Stimulated activated CD4-positive, alpha-beta T cell treated with anti-CD3 and anti-CD28 coated beads, Interleukin-4, amount 100 ng/mL, for 4 hours (primary cell): ENCODE data around the gene RFX1.
A peak's percentile ranks its signal among the peaks of the same experiment; 100 is the strongest.

Experiments used
- DNase-seq, 2 experiments: peaks; one replicate each; pipeline ENCODE4 v3.0.0-alpha.2; 2020

RFX1 gene

DNA sequence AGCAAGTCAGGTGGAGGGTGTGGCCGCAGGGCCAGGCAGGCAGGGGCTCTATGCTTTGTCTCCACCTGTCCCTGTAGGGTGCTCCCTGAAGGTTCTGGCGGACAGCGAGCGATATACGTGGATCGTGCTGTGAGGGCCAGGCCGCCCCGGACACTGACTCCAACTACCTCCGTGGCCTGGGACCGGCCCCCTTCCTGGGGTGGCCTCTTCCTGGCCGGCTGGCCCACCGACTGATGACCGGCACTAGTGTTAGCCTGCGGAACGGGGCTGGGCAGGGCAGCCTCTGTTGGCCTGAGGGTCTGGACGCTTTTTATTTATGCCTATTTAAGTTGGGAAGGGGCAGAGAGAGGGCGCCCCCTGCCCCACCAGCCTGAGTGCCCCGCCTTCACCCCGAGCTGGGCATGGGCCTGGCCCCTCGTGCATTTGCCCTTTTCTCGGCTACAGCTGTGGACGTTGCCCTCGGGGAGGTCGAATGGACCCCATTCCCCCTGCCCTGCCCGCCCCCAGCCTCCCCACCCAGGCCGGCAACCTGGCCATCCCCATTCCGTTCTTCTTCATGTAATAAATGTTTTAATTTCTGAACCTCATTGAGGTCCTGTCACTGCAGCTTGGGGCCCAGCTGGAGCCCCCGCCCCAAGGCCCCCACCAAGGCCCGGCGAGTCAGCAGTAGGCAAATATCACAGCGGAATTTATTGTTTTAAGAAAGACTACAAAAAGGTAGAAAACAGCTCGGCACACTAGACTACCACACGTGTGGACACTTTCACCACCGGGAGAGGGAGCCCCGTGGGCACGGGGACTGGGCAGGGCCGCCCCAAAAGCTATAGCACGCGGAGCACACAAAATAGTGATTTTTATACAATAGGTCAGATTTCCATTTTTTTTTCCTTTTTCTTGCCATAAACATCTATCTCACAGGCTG lies 45.0 kb downstream of the RFX1 start:
- no peak for DNase-seq

DNA sequence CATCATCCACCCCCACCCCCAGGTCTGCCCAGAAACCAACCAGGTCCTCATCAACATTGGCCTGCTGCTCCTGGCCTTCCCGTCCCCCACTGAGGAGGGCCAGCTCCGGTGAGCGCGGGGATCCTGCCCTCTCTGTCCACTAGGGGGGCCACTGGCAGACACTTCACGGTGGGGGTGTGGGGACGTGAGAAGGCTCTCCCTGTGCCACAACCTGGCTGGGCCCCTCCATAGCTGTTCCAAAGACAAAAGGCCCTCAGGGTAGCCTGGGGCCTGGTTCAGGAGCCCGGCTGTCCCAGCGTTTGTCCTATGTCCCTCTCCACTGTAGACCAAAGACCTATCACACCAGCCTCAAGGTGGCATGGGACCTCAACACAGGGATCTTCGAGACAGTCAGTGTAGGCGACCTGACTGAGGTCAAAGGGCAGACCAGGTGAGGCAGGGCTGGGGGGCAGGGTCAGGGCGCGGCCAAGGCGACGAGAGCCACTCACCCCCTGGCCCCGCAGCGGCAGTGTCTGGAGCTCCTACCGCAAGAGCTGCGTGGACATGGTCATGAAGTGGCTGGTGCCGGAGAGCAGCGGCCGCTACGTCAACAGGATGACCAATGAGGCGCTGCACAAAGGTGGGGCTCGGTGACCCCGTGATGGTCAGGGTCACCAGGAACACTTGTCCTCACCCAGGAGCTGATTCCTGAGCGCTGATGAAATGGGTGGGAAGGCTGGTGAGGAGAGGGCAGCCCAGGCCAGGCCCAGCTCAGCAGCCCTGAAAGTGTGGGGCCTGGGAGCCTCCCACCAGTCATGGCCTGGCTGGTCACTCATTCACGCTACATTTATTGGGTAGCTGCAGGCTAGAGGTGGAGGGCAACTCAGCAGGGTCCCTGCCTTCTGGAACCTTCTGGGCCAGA lies 45.9 kb downstream of the RFX1 start:
- DNase-seq = no peak

DNA sequence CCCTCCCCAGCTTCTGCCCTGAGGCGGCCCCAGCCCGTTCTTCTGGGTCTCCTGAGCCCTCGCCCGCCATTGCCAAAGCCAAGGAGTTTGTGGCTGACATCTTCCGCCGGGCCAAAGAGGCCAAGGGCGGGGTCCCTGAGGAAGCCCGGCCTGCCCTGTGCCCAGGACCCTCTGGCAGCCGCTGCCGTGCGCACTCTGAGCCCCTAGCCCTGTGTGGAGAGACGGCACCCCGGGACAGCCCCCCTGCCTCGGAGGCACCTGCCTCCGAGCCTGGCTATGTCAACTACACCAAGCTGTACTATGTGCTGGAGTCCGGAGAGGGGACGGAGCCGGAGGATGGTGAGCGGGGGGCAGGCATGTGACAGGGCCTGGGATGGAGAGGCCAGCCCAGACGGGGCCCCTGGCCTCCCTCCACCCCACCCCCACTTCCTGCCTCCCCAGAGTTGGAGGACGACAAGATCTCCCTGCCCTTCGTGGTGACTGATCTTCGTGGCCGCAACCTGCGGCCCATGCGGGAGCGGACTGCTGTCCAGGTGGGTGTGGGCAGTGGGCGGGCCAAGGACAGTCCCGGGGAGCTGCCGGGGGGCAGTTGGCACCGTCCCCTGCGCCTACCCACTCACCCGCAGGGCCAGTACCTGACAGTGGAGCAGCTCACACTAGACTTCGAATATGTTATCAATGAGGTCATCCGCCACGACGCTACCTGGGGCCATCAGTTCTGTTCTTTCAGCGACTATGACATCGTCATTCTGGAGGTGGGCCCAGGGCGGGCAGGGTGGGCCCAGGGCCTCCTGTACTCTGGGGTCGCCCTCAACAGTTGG lies 46.8 kb downstream of the RFX1 start:
- DNase-seq = no peak

DNA sequence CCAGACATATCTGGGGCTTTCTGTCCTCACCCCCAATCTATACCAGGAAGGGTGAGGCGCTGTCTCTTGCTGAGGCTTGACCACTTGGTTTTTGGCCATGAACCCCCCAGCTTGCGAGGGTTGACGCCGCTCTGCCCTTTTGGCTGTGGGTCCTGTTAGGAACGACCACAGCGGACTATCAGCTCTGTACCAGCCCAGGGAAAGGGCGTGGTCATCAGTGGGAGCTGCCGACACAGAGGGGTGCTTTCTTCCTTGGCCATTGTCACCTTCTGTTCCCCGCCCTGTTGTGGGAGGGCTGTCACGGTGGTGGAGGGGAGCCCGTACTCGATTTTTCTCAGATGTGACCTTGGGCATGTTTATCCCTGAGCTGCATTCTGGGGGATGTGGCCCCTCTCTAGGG lies 48.1 kb downstream of the RFX1 start:
- DNase-seq = no peak

DNA sequence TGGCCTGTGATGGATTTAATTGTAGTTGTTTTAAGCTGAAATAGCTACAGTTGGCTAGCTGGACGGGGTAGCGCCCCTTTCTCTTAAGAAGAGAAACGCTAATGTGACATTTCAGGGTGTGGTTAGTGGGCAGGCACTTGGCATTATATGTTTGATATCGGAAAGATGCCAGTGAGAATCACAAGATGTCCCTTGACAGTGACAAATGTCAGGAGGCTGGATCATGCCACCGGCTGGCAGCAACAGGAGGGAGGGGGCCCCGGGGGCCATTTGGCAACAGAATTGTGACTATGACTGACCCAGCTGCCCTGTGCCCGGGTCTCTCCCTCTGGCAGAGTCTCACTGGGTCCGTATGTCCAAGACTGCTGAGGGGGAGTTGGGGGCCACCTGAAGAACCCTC lies 49.1 kb downstream of the RFX1 start:
- DNase-seq = no peak

DNA sequence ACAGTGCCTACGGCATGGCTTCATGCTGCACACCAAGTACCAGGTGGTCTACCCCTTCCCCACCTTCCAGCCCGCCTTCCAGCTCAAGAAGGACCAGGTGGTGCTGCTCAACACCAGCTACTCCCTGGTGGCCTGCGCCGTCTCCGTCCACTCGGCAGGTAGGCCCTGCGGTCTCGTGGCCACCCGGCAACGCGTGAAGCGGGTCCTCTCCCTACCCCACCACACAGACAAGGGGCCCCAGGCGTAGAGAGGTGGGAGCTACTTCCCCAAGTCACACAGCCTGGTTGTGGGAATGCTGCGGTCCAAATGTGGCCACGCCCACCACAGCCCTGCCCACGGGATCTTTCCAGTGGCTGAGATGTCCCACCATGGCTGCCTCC lies 49.8 kb downstream of the RFX1 start:
- DNase-seq = no peak

DNA sequence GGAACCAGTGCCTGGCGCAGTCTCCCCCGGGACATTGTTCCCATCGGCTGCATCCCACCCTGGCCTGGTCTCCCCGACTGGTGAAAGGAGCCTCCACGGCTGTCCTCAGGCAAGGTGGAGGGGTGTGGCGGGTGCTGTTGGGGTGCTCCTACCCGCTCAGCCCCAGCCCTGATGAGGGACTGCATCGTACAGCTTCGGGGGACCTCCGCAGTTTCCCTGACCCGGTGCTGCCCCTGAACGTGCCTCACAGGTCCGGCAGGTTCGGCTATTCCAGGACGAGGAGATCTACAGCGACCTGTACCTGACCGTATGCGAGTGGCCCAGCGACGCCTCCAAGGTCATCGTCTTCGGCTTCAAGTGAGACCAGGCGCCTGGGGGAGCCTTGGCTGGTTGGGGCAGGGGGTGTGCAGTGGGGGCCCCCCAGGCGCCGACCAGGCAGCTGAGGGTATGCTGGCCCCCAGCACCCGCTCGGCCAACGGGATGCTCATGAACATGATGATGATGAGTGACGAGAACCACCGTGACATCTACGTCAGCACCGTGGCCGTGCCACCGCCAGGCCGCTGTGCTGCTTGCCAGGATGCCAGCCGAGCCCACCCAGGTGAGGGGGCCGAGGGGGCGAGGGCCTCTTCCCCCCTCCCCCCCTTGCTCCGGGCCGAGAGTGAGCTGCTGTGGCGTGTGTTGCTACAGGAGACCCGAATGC lies 50.3 kb downstream of the RFX1 start:
- no peak for DNase-seq

DNA sequence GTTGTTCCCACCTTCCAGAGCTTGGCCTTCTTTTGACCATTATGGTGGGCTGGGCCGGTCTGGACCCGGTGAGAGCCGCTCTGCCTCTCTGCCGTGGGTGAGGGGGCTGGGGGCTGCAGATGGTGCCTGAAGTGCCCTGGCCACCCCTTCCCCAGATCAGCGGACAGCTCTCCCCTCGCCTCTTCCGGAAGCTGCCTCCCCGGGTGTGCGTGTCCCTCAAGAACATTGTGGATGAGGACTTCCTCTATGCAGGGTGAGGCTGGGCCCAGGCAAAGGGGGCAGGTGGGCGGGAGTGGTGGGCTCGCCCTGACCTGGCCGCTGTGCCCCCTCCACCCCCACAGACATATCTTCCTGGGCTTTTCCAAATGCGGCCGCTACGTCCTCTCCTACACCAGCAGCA lies 51.9 kb downstream of the RFX1 start:
- no peak for DNase-seq

DNA sequence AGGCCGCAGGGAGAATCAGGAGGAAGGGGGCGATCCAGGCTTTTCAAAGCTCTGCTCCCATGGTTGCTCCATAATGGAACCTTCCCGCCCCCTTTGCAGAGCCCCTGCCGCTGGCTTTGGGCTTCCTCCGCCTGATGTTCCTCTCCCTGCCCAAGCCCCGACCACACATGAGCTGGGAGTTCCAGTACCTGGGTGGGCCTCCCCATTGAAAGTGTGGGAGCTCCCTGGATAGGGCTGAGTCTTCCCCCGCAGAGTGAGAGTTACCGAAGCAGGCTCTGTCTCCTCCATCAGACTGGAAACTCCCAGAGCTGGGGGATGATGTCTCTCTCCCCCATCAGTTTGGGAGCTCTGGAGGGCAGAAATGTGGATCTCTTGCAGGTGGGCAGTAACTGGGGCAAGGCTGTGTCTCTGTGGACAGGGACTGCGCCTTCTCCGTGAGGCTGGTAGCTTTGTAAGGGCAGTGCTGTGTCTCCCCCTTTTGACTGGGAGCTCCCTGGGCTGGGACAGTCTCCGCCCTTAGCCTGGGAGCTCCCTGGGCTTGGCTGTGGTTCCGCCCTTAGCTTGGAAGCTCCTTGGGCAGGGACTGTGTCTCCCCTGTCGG lies 53.1 kb downstream of the RFX1 start:
- DNase-seq = no peak

DNA sequence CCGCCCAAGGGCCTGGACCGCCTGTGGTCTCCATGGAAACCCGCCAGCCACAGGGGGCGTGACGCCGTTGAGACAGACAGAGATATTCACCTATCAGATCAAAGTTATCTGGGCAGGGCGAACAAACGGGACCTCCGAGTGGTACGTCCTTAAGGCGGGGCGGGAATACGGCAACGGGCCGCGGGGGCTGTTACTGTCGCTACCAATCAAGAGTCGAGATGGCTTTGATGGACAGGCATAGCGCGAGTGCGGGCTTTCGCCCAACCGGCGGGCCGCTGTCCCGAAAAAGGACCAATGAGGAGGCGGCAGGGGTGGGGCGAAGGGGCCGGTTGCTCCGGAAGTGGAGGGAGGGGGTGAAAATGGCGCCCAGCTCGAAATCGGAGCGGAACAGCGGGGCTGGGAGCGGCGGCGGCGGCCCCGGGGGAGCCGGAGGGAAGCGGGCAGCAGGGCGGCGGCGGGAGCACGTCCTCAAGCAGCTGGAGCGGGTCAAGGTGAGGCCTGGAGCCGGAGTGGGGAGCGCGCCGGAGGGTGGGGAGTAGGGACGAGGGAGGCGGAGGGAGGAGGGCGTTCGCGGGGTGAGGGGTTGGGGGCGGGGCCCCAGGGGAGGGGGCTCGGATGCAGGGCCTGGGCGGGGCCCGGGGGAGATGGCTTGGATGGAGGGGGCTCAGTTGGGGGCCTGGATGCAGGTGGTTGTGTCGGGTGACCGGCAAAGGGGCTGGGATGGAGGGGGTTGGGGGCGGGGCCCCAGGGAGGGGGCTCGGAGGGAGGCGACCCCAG lies 53.8 kb downstream of the RFX1 start, which contains the start of gene DCAF15:
Gene DCAF15, plus strand, starts transcription at position 356 of the 777 bp plus-strand sequence. Its CDS starts 4 bp downstream, at position 360.
- DNase-seq = peak; percentile 96 to 99

DNA sequence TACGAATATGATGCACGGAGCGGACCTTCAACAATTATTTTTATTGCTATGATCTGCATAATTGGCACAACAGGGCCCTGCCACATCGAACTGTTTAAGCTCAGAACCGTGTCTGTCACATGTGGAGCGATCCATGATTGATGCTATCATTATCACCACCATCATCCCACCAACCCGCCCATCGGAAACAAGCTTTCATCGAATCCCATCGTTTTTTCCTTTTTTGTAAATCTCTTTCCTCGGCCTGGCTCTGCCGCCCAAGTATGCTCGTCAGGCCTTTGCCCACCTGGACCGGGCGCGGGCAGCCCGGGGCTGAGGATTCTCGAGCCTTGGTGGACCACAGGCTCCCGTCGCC lies 54.3 kb downstream of the RFX1 start:
- DNase-seq = no peak

DNA sequence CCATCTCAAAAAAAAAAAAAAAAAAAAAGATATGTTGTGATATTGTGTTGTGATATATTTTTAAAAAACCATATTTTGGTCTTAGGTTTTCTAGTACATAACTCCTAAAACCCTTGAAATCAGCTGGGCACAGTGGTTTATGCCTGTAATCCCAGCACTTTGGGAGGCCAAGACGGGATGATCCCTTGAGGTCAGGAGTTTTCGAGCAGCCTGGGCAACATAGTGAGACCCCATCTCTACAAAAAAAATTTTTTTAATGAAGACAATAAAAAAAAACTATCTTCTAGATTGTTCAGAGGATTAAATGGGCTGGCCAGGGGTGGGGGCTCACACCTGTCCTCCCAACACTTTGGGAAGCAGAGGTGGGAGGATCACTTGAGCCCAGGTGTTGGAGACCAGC lies 55.1 kb downstream of the RFX1 start:
- no peak for DNase-seq

DNA sequence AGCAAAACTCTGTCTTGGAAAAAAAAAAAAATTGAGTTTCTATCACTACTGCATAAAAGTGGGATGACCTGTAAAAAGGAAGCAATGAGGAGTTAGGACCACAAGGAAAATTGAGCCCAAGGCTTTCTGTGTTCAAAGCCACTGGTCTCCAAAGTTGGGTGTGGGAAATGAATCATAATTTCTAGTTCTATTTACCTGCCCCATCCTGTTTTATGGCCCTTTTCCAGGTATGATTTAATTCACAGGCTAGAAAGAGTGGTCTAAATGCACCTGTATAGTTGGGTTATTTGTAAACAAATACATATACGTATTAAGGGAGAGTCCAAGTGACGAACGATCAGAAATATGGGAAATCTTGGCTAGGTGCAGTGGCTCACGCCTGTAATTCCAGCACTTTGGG lies 59.7 kb downstream of the RFX1 start:
- no peak for DNase-seq

DNA sequence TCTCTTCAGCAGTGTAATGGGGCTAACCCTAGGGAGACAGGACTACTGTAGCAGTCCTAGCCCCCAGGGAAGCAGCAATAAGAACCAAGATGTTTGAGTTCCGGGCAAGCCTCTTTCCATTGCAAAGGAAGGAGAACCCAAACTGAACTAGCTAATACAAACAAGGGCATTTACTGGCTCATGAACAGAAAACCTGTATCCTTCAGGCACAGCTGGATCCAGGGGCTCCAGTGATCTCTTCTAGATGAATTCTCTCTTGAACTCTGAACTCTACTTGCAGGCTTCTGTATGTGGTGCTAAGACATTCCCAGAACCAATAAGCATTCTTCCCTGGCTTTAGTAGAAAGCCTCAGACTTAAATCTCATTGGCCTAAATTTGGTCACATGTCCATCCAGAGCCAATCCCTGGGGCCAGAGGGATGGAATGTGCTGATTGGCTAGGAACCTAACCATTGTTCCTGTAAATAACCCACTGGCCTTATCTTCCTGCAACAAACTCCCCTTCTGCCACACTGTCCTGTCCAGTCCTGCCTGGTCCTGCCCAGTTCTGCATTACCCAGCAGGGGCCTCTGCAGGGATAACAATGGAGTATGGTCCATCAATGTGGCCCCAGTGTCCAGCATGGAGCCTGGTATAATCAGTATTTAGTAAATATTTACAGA lies 64.0 kb downstream of the RFX1 start:
- DNase-seq = no peak

DNA sequence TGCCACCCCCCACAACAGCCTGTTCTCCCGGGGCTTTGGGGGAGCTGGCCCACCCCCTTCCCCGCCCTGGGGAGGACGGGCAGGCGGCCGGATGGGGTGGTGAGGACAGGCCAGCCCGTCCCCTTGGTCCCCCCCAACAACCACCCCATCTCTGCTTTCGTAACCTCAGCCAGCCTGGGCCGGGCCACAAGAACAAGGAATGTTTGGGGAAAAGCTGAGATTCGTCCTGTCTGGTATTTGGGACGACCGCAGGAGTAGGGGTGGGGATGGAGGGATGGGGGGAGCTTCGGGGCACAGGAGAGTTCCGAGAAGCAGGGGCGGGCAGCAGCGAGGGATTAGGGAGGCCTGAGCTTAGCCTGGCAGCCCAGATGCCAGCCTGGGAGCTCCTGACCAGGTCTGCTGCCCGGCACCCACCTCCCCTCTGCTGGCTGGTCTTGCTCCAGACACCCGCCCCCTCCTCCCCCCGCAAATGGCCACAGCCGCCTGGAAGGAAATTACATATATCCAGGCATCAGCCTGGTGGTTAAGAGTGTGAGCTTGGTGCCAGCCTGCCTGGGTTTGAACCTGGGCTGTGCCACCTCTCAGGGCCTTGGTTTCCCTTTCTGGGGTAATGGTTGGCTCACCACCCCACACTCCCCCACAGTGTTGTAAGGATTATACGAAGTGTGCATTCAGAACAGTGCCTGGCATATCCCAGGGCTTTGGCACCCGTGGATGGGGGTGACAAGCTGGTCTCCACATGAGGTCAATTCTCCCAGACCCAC lies 67.6 kb downstream of the RFX1 start, which contains the start of gene PODNL1:
Gene PODNL1, minus strand, starts transcription at position 117 of the 764 bp plus-strand sequence. CDS start 236 bp downstream, outside the sequence.
- no peak for DNase-seq

DNA sequence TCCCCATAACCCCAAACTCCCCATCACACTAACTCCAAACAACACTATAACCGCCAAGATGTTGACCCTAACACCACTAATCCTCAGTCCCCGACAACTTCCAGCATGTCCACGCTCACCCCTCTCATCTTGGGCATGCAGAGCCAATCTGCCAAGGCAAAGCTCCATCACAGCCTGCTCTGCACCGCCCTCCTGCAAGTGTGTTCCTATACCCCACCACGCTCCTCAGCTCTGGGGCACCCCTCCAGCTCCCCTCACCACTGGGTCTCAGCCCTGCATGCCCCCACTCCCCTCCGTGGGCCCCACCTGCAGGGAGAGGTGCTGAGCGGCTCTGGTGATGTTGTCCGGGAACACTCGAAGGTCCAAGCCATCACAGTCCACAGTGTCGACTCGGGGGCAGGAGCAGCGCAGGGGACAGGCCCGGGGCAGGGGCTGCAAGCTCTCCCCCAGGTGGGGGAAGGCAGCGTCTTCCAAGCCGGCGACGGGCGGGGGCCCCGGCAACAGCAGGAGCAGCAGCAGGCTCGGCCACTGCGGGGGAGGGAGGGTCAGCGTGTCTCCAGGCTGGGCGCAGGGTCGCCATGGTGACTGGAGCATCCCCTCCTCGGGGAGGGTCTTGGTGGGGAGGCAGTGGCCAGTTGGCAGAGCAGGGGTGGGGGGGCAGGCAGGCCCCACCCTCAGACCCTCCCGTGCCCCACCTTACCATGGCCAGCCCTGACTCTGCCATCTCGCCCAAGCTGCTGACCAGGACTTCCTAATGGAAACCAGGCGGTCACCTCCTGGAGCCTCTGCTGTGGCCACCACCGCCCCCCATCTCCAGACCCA lies 68.4 kb downstream of the RFX1 start:
- no peak for DNase-seq

DNA sequence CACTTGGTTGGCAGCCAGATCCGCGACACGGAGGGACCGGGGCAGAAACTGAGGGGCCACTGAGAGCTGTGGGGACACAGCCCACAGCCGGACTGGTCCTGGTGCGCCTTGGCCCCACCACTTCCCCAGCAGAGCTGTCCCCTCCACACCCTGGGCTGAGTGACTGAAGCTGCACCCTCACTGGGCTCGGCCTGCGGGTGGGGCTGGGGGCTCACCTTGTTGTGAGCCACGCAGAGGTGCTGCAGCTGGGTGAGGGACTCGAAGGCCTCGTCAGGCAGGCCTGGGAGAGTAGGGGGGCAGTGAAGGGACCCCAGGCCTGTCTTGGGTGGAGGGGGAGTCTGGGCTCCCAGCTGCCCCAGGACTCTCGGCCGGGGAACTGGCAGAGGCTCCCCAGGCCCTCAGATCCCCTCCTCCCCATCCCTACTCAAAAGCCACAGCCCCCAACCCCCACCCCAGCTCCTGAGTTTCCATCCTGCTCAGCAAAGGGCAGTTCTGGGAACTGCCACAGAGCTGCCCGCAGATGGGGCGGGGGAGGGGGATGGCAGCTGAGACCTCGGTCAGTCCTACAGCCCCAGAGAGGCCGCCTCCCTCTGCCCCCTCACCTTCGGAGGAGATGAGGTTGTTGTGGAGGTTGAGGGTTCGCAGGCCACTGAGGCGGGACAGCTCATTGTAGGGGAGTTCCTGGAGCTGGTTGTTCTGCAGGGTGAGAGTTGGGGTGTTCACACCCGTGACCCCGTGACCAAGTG lies 70.2 kb downstream of the RFX1 start:
- no peak for DNase-seq

DNA sequence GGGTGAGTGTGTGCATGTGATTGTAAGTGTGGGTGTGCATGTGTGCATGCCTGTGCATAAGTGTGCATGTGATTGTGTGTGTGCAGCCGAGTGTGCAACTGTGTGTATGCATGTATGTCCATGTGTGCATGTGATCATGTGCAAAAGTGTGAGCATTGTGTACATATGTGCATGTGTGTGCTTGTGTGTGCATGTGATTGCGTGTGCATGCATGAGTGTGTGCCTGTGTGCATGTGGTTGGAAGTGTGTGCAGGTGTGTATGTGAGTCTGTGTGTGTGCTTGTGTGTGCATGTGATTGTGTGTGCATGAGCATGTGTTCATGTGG lies 71.4 kb downstream of the RFX1 start:
- DNase-seq = no peak
